ENCODE results near the gene DYNLT2B.
"Not testable (repeated sequence)": the region's sequence is repeated elsewhere in the genome, so short reads cannot be mapped to it uniquely, and the experiment has no call there.

DYNLT2B gene

DNA sequence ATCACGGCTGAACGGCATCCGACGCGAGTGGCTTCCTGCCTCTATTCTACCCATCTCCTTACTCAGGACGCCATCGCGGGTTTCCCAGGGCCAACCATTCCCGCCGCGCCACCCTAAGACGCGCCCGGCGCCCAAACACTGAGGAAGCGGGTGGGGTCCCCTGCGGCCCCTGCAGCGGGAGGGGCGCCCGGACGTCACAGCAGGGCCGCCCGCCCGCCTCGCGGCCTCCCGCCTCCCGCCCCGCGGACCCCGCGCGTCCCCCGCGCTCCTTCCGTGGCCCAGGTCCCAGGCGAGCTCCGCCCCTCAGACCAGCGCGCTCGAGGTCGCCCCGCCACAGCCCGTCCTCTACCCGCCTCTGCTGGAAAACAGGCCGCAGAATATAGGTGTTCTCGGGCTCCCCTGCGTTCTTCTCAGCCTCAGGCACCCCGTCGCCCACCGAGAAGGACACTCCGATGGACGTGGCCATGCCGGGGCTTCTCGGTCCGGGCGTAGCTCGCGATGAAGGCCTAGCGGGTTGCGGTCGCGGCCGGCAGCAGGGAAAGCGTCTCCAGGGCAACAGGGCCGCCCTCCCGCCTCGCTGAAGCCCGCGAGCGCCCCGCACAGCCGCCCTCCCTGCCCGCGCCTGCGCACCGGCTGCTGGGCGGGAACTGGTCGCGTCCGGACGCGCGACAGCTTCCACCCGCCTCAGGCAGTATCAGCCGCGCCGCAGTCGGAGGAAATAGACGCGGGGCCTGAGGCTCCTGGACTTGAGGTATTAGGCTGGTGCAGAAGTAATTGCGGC is at the start of gene DYNLT2B:
Gene DYNLT2B, minus strand, starts transcription at position 554 of the 781 bp plus-strand sequence. Its CDS starts 88 bp downstream, at position 466.
- peak within 1 kb of the TSS; percentile 82 to 83 for H3K9ac ChIP-seq (ENCODE audit: low read length in 2 of 2)
- H3K36me3 ChIP-seq (ENCODE audit: control insufficient read depth in 2 of 2, insufficient read depth in 2 of 2, low read length in 2 of 2) = no peaks in the 10 kb centered on the region
- peak within 1 kb of the TSS; percentile 77 to 90 for H3K4me3 ChIP-seq (ENCODE audit: low read length in 2 of 2)
- peak within 1 kb of the TSS; percentile 78 for H3K27ac ChIP-seq (ENCODE audit: low read length)
- H3K27me3 ChIP-seq (ENCODE audit: control insufficient read depth in 1 of 2, insufficient read depth in 2 of 2, low read length in 2 of 2) = no peaks in the 10 kb centered on the region
- no peaks in the 10 kb centered on the region for H3K9me3 ChIP-seq (ENCODE audit: control insufficient read depth in 2 of 2, low read length in 2 of 2)
- H3K4me1 ChIP-seq (ENCODE audit: control insufficient read depth, insufficient read depth, low read length) = no peaks in the 10 kb centered on the region

- no peak overlapping the region for H3K9ac ChIP-seq (ENCODE audit: low read length in 2 of 2)
- no peak overlapping the region for H3K4me3 ChIP-seq (ENCODE audit: low read length in 2 of 2)
- H3K4me1 ChIP-seq (ENCODE audit: control insufficient read depth, insufficient read depth, low read length) = no peaks in the 10 kb centered on the region
- no peaks in the 10 kb centered on the region for H3K9me3 ChIP-seq (ENCODE audit: control insufficient read depth in 2 of 2, low read length in 2 of 2)
- H3K27ac ChIP-seq (ENCODE audit: low read length) = no peak overlapping the region
- H3K36me3 ChIP-seq (ENCODE audit: control insufficient read depth in 2 of 2, insufficient read depth in 2 of 2, low read length in 2 of 2) = peaks cover 16 to 22% of the 10 kb centered on the region in 2 donors
- no peaks in the 10 kb centered on the region for H3K27me3 ChIP-seq (ENCODE audit: control insufficient read depth in 1 of 2, insufficient read depth in 2 of 2, low read length in 2 of 2)
Measured at GRCh38 chr3:196365736-196366135, 47.7 kb upstream of the DYNLT2B start.

DNA sequence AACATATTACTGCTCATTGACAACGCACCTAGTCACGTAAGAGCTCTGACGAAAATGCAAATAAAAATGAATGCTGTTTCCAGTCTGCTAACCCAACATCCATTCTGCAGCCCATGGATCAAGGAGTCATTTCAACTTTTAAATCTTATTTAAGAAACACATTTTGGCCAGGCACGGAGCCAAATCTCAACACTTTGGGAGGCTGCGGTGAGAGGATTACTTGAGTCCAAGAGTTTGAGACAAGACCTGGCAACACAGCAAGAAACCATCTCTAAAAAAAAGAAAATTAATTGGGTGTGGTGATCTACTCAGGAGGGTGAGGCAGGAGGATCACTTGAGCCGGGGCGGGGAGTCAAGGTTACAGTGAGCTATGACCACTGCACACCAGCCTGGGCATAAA is 42.5 kb upstream of the DYNLT2B start:
- Histone ChIP-seq H3K4me1 (ENCODE audit: control insufficient read depth, insufficient read depth, low read length) (no peaks in the 10 kb centered on the region), H3K27me3 (ENCODE audit: control insufficient read depth in 1 of 2, insufficient read depth in 2 of 2, low read length in 2 of 2) (no peaks in the 10 kb centered on the region), H3K9me3 (ENCODE audit: control insufficient read depth in 2 of 2, low read length in 2 of 2) (no peaks in the 10 kb centered on the region), H3K4me3 (ENCODE audit: low read length in 2 of 2) (no peak overlapping the region), H3K36me3 (ENCODE audit: control insufficient read depth in 2 of 2, insufficient read depth in 2 of 2, low read length in 2 of 2) (peaks cover 25 to 31% of the 10 kb centered on the region in 2 donors), H3K9ac (ENCODE audit: low read length in 2 of 2) (no peak overlapping the region), H3K27ac (ENCODE audit: low read length) (no peak overlapping the region)

DNA sequence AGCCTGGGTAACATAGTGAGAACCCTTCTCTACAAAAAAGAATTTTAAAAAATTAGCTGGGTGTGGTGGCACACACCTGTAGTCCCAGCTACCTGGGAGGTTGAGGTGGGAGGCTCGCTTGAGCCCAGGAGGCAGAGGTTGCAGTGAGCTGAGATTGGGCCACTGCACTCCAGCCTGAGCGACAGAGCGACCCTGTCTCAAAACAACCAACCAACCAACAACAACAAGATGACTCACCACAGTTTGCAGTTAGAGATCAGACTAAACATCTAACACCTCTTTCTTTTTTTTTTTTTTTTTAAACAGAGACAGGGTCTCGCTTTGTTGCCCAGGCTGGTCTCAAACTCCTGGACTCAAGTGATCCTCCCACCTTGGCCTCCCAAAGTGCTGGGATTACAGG is 40.5 kb upstream of the DYNLT2B start:
- H3K9ac ChIP-seq (ENCODE audit: low read length in 2 of 2); H3K27ac ChIP-seq (ENCODE audit: low read length); H3K9me3 ChIP-seq (ENCODE audit: control insufficient read depth in 2 of 2, low read length in 2 of 2); H3K4me3 ChIP-seq (ENCODE audit: low read length in 2 of 2); H3K4me1 ChIP-seq (ENCODE audit: control insufficient read depth, insufficient read depth, low read length); H3K27me3 ChIP-seq (ENCODE audit: control insufficient read depth in 1 of 2, insufficient read depth in 2 of 2, low read length in 2 of 2): not testable (repeated sequence)
- H3K36me3 ChIP-seq (ENCODE audit: control insufficient read depth in 2 of 2, insufficient read depth in 2 of 2, low read length in 2 of 2) = peaks cover 29 to 40% of the 10 kb centered on the region in 2 donors

GRCh38 chr3:196357905-196358304 is 39.9 kb upstream of the DYNLT2B start:
- Histone ChIP-seq H3K9me3 (ENCODE audit: control insufficient read depth in 2 of 2, low read length in 2 of 2) (no peaks in the 10 kb centered on the region), H3K4me3 (ENCODE audit: low read length in 2 of 2) (no peak overlapping the region), H3K9ac (ENCODE audit: low read length in 2 of 2) (no peak overlapping the region), H3K4me1 (ENCODE audit: control insufficient read depth, insufficient read depth, low read length) (no peaks in the 10 kb centered on the region), H3K27me3 (ENCODE audit: control insufficient read depth in 1 of 2, insufficient read depth in 2 of 2, low read length in 2 of 2) (no peaks in the 10 kb centered on the region), H3K27ac (ENCODE audit: low read length) (no peak overlapping the region), H3K36me3 (ENCODE audit: control insufficient read depth in 2 of 2, insufficient read depth in 2 of 2, low read length in 2 of 2) (peaks cover 27 to 40% of the 10 kb centered on the region in 2 donors)

GRCh38 chr3:196356556-196356955 is 38.5 kb upstream of the DYNLT2B start:
- peaks cover 22 to 31% of the 10 kb centered on the region in 2 donors for H3K36me3 ChIP-seq (ENCODE audit: control insufficient read depth in 2 of 2, insufficient read depth in 2 of 2, low read length in 2 of 2)
- H3K9ac ChIP-seq (ENCODE audit: low read length in 2 of 2) = no peak overlapping the region
- no peaks in the 10 kb centered on the region for H3K27me3 ChIP-seq (ENCODE audit: control insufficient read depth in 1 of 2, insufficient read depth in 2 of 2, low read length in 2 of 2)
- H3K9me3 ChIP-seq (ENCODE audit: control insufficient read depth in 2 of 2, low read length in 2 of 2) = no peaks in the 10 kb centered on the region
- H3K4me3 ChIP-seq (ENCODE audit: low read length in 2 of 2) = no peak overlapping the region
- no peak overlapping the region for H3K27ac ChIP-seq (ENCODE audit: low read length)
- no peaks in the 10 kb centered on the region for H3K4me1 ChIP-seq (ENCODE audit: control insufficient read depth, insufficient read depth, low read length)

DNA sequence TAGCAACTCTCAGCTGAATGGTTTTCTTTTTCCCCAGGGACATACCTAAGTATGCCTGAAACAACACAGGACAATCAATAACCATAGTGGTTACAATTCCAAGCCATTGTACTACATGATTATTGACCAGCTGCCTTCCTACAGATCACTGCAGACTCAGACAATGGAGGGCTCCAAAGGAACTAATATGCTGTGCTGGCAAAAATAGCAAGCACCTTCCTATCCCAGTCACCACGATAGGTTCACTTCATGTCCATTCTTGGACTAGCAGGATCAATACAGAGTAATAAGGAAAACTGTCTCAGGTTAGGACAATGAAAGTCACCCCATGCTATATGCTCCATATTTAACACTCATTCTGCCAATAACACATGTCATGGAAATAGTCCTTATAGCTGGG is 37.6 kb upstream of the DYNLT2B start:
- Histone ChIP-seq H3K4me1 (ENCODE audit: control insufficient read depth, insufficient read depth, low read length) (no peaks in the 10 kb centered on the region), H3K36me3 (ENCODE audit: control insufficient read depth in 2 of 2, insufficient read depth in 2 of 2, low read length in 2 of 2) (peaks cover 18 to 29% of the 10 kb centered on the region in 2 donors), H3K9me3 (ENCODE audit: control insufficient read depth in 2 of 2, low read length in 2 of 2) (no peaks in the 10 kb centered on the region), H3K27ac (ENCODE audit: low read length) (no peak overlapping the region), H3K4me3 (ENCODE audit: low read length in 2 of 2) (no peak overlapping the region), H3K9ac (ENCODE audit: low read length in 2 of 2) (no peak overlapping the region), H3K27me3 (ENCODE audit: control insufficient read depth in 1 of 2, insufficient read depth in 2 of 2, low read length in 2 of 2) (no peaks in the 10 kb centered on the region)

GRCh38 chr3:196354132-196354531 is 36.1 kb upstream of the DYNLT2B start:
- no peaks in the 10 kb centered on the region for H3K9me3 ChIP-seq (ENCODE audit: control insufficient read depth in 2 of 2, low read length in 2 of 2)
- H3K4me1 ChIP-seq (ENCODE audit: control insufficient read depth, insufficient read depth, low read length) = no peaks in the 10 kb centered on the region
- no peak overlapping the region for H3K4me3 ChIP-seq (ENCODE audit: low read length in 2 of 2)
- no peaks in the 10 kb centered on the region for H3K27me3 ChIP-seq (ENCODE audit: control insufficient read depth in 1 of 2, insufficient read depth in 2 of 2, low read length in 2 of 2)
- no peak overlapping the region for H3K27ac ChIP-seq (ENCODE audit: low read length)
- H3K36me3 ChIP-seq (ENCODE audit: control insufficient read depth in 2 of 2, insufficient read depth in 2 of 2, low read length in 2 of 2) = peaks cover 21 to 26% of the 10 kb centered on the region in 2 donors
- H3K9ac ChIP-seq (ENCODE audit: low read length in 2 of 2) = no peak overlapping the region

- H3K27ac ChIP-seq (ENCODE audit: low read length) = no peak overlapping the region
- H3K4me3 ChIP-seq (ENCODE audit: low read length in 2 of 2) = no peak overlapping the region
- H3K27me3 ChIP-seq (ENCODE audit: control insufficient read depth in 1 of 2, insufficient read depth in 2 of 2, low read length in 2 of 2) = no peaks in the 10 kb centered on the region
- no peak overlapping the region for H3K9ac ChIP-seq (ENCODE audit: low read length in 2 of 2)
- H3K36me3 ChIP-seq (ENCODE audit: control insufficient read depth in 2 of 2, insufficient read depth in 2 of 2, low read length in 2 of 2) = peaks cover 19% of the 10 kb centered on the region in 2 donors
- H3K9me3 ChIP-seq (ENCODE audit: control insufficient read depth in 2 of 2, low read length in 2 of 2) = no peaks in the 10 kb centered on the region
- H3K4me1 ChIP-seq (ENCODE audit: control insufficient read depth, insufficient read depth, low read length) = no peaks in the 10 kb centered on the region
Measured at GRCh38 chr3:196351541-196351940, 33.5 kb upstream of the DYNLT2B start.

- Histone ChIP-seq H3K4me1 (ENCODE audit: control insufficient read depth, insufficient read depth, low read length) (no peaks in the 10 kb centered on the region), H3K9ac (ENCODE audit: low read length in 2 of 2) (no peak overlapping the region), H3K36me3 (ENCODE audit: control insufficient read depth in 2 of 2, insufficient read depth in 2 of 2, low read length in 2 of 2) (peaks cover 4 to 7% of the 10 kb centered on the region in 2 donors), H3K27me3 (ENCODE audit: control insufficient read depth in 1 of 2, insufficient read depth in 2 of 2, low read length in 2 of 2) (no peaks in the 10 kb centered on the region), H3K4me3 (ENCODE audit: low read length in 2 of 2) (no peak overlapping the region), H3K9me3 (ENCODE audit: control insufficient read depth in 2 of 2, low read length in 2 of 2) (no peaks in the 10 kb centered on the region), H3K27ac (ENCODE audit: low read length) (no peak overlapping the region)
Measured at GRCh38 chr3:196350067-196350466, 32.0 kb upstream of the DYNLT2B start.

- no peaks in the 10 kb centered on the region for H3K27me3 ChIP-seq (ENCODE audit: control insufficient read depth in 1 of 2, insufficient read depth in 2 of 2, low read length in 2 of 2)
Measured at GRCh38 chr3:196348698-196349097, 30.7 kb upstream of the DYNLT2B start.

More at GRCh38 chr3:196348698-196349097, 30.7 kb upstream of the DYNLT2B start:
- Histone ChIP-seq H3K36me3 (ENCODE audit: control insufficient read depth in 2 of 2, insufficient read depth in 2 of 2, low read length in 2 of 2) (peaks cover 0 to 7% of the 10 kb centered on the region in 2 donors), H3K9ac (ENCODE audit: low read length in 2 of 2) (no peak overlapping the region), H3K27ac (ENCODE audit: low read length) (no peak overlapping the region), H3K9me3 (ENCODE audit: control insufficient read depth in 2 of 2, low read length in 2 of 2) (no peaks in the 10 kb centered on the region), H3K4me3 (ENCODE audit: low read length in 2 of 2) (no peak overlapping the region), H3K4me1 (ENCODE audit: control insufficient read depth, insufficient read depth, low read length) (no peaks in the 10 kb centered on the region)
